ENCODE data around the gene INHBE. TPM values are rescaled to one million over a fixed set of nuclear protein-coding genes. Genes with fewer than 3 reads are reported as not detected.

Gene INHBE
- total RNA-seq, 2 donors from 2014 or later = not detected

GRCh38 chr12:57452181-57452936 lies 2.7 kb upstream of the INHBE start:
- ATAC-seq = no peak

DNA sequence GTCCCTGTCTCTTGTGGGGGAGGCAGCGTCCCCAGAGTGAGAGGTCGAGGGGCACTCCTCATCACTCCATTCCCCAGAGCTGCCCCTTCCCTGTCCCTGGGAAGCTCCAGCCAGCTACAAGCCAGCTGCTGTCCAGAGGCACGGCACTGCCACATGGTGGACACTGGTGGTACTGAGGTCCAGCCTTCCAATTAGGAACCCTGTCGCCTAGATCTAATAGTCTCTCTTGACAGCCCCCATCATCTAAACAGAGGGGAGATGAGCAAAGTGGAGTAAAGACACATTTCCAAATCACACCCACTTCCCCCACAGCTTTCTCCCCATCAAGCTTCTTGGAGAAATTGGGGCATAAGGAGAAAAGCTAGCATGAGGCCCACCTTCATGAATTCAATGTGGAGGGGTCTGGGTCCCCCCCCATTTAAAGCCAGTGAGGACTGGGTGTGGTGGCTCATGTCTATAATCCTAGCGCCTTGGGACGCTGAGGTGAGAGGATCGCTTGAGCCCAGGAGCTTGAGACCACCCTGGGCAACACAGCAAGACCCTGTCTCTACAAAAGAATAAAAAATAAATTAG lies 2.1 kb upstream of the INHBE start:
- no peak overlapping the region for H3K27ac ChIP-seq
- ATAC-seq (peak; percentile 83), DNase-seq (peak; percentile 82 to 88 (median 84))
- no peaks in the 10 kb centered on the region for H3K36me3 ChIP-seq (replicated peaks in 1 of 2; ENCODE audit: insufficient read depth in 1 of 2, low read depth in 2 of 2)
- no peak overlapping the region for H3K4me3 ChIP-seq
- H3K4me1 ChIP-seq = peaks cover 9% of the 10 kb centered on the region
- no peaks in the 10 kb centered on the region for H3K27me3 ChIP-seq
- intact Hi-C loops (cut with DNase I) = loop anchor here (5.0 kb wide), 1 partner anchor 151 kb away; no protein-coding TSS in a partner anchor
- H3K9me3 ChIP-seq = no peaks in the 10 kb centered on the region
- TF ChIP-seq POLR2A (IDR thresholded peaks at IDR 0.05) (no peak), CTCF (IDR thresholded peaks at IDR 0.05) (peak; percentile 81 to 90 (median 88))
- 4 to 12% methylated on average over 6 to 7 of the region's 7 CpGs for WGBS, 2 donors

More at GRCh38 chr12:57452181-57452936, 2.7 kb upstream of the INHBE start:
- Histone ChIP-seq H3K27ac (no peak overlapping the region), H3K27me3 (no peaks in the 10 kb centered on the region), H3K4me3 (no peak overlapping the region), H3K4me1 (peaks cover 9% of the 10 kb centered on the region), H3K9me3 (no peaks in the 10 kb centered on the region), H3K36me3 (replicated peaks in 1 of 2; ENCODE audit: insufficient read depth in 1 of 2, low read depth in 2 of 2) (no peaks in the 10 kb centered on the region)
- 25 to 43% methylated on average over 7 to 9 of the region's 9 CpGs for WGBS, 2 donors
- intact Hi-C loops (cut with DNase I) = loop anchor here (5.0 kb wide), 1 partner anchor 150 kb away; no protein-coding TSS in a partner anchor
- TF ChIP-seq CTCF (IDR thresholded peaks at IDR 0.05) (no peak), POLR2A (IDR thresholded peaks at IDR 0.05) (no peak)
- DNase-seq = no peak

DNA sequence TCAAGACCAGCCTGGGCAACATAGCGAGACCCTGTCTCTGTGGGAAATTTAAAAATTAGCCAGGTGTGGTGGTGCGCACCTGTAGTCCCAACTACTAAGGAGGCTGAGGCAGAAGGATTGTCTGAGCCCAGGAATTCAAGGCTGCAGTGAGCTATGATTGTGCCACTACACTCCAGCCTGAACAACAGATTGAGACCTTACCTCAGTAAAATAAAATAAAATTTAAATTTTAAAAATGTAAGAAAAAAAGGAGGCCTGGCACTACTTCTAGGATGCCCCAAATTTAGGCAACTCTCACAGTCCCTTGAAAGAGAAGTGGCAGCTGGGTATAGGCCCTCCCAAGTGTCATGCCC lies 918 bp upstream of the INHBE start:
- Histone ChIP-seq H3K9me3 (no peaks in the 10 kb centered on the region), H3K27ac (no peak overlapping the region), H3K4me3 (no peak overlapping the region), H3K27me3 (no peaks in the 10 kb centered on the region), H3K4me1 (peaks cover 9% of the 10 kb centered on the region), H3K36me3 (replicated peaks in 1 of 2; ENCODE audit: insufficient read depth in 1 of 2, low read depth in 2 of 2) (no peaks in the 10 kb centered on the region)
- no peak for TF ChIP-seq CTCF (IDR thresholded peaks at IDR 0.05)
- TF ChIP-seq POLR2A (IDR thresholded peaks at IDR 0.05) = no peak
- ATAC-seq (no peak), DNase-seq (no peak)
- intact Hi-C loops (cut with DNase I) = loop anchor here (5.0 kb wide), 1 partner anchor 152 kb away; no protein-coding TSS in a partner anchor
- 91 to 93% methylated on average over 2 of the region's 2 CpGs for WGBS, 2 donors

- no peaks in the 10 kb centered on the region for H3K27me3 ChIP-seq
- no peak overlapping the region for H3K4me3 ChIP-seq
- ATAC-seq = no peak
- H3K27ac ChIP-seq = peak overlapping the region in 1 of 4 donors; percentile 25
- DNase-seq = no peak
- peaks cover 15% of the 10 kb centered on the region for H3K4me1 ChIP-seq
- WGBS, 2 donors = 45 to 51% methylated on average over 6 to 10 of the region's 10 CpGs
- TF ChIP-seq POLR2A (IDR thresholded peaks at IDR 0.05) (no peak), CTCF (IDR thresholded peaks at IDR 0.05) (no peak)
- no peaks in the 10 kb centered on the region for H3K36me3 ChIP-seq (replicated peaks in 1 of 2; ENCODE audit: insufficient read depth in 1 of 2, low read depth in 2 of 2)
- intact Hi-C loops (cut with DNase I) = no loop called here
- H3K9me3 ChIP-seq = no peaks in the 10 kb centered on the region
Measured at GRCh38 chr12:57455374-57456144, 452 bp downstream of the INHBE start.

Data from body of pancreas (tissue), 4 donors.